ENCODE results near the gene NEK7. TPM values are rescaled to one million over a fixed set of nuclear protein-coding genes. Genes with fewer than 3 reads are reported as not detected.
"Not testable (repeated sequence)": the region's sequence is repeated elsewhere in the genome, so short reads cannot be mapped to it uniquely, and the experiment has no call there.

The NEK7 gene
- total RNA-seq, 4 donors from 2014 or later: 95.7 to 145 (median 132) TPM

- H3K27ac ChIP-seq: no peak overlapping the region
- DNase-seq: no peak
- no peak overlapping the region for H3K4me3 ChIP-seq
- H3K36me3 ChIP-seq: no peaks in the 10 kb centered on the region
- TF ChIP-seq CTCF (IDR thresholded peaks at IDR 0.05) (no peak), POLR2A (IDR thresholded peaks at IDR 0.05) (no peak)
- H3K9me3 ChIP-seq: no peaks in the 10 kb centered on the region
- H3K27me3 ChIP-seq: no peaks in the 10 kb centered on the region
- intact Hi-C loops (cut with DNase I; ENCODE audit: low total_unique reads): no loop called here
- H3K4me1 ChIP-seq: no peaks in the 10 kb centered on the region
These were observed 139.2 kb downstream of the NEK7 start for GRCh38 chr1:198295971-198296370.

- Histone ChIP-seq H3K27ac (no peak overlapping the region), H3K4me3 (no peak overlapping the region), H3K36me3 (no peaks in the 10 kb centered on the region), H3K9me3 (no peaks in the 10 kb centered on the region), H3K27me3 (no peaks in the 10 kb centered on the region), H3K4me1 (no peaks in the 10 kb centered on the region)
- TF ChIP-seq CTCF (IDR thresholded peaks at IDR 0.05): no peak
- no peak for TF ChIP-seq POLR2A (IDR thresholded peaks at IDR 0.05)
- intact Hi-C loops (cut with DNase I; ENCODE audit: low total_unique reads): no loop called here
- DNase-seq: no peak
These were observed 140.5 kb downstream of the NEK7 start for GRCh38 chr1:198297281-198297680.

- H3K36me3 ChIP-seq: no peaks in the 10 kb centered on the region
- H3K9me3 ChIP-seq: no peaks in the 10 kb centered on the region
- intact Hi-C loops (cut with DNase I; ENCODE audit: low total_unique reads): no loop called here
- no peak overlapping the region for H3K4me3 ChIP-seq
- no peak for TF ChIP-seq POLR2A (IDR thresholded peaks at IDR 0.05)
- no peak for TF ChIP-seq CTCF (IDR thresholded peaks at IDR 0.05)
- no peak for DNase-seq
- H3K27me3 ChIP-seq: no peaks in the 10 kb centered on the region
- H3K27ac ChIP-seq: no peak overlapping the region
- H3K4me1 ChIP-seq: no peaks in the 10 kb centered on the region
These were observed 141.8 kb downstream of the NEK7 start for GRCh38 chr1:198298640-198299039.

- no peak for DNase-seq
- no peak for TF ChIP-seq POLR2A (IDR thresholded peaks at IDR 0.05)
- TF ChIP-seq CTCF (IDR thresholded peaks at IDR 0.05): no peak
- Histone ChIP-seq H3K4me3 (no peak overlapping the region), H3K9me3 (no peaks in the 10 kb centered on the region), H3K27ac (no peak overlapping the region), H3K36me3 (no peaks in the 10 kb centered on the region), H3K4me1 (peaks cover 0 to 3% of the 10 kb centered on the region in 2 donors), H3K27me3 (no peaks in the 10 kb centered on the region)
- intact Hi-C loops (cut with DNase I; ENCODE audit: low total_unique reads): no loop called here
These were observed 143.7 kb downstream of the NEK7 start for GRCh38 chr1:198300451-198300850.

GRCh38 chr1:198304431-198304830 lies 147.6 kb downstream of the NEK7 start:
- peaks cover 0 to 3% of the 10 kb centered on the region in 2 donors for H3K4me1 ChIP-seq
- H3K27me3 ChIP-seq: no peaks in the 10 kb centered on the region
- TF ChIP-seq POLR2A (IDR thresholded peaks at IDR 0.05): no peak
- no peak for TF ChIP-seq CTCF (IDR thresholded peaks at IDR 0.05)
- no peak overlapping the region for H3K4me3 ChIP-seq
- H3K27ac ChIP-seq: no peak overlapping the region
- H3K36me3 ChIP-seq: no peaks in the 10 kb centered on the region
- no peaks in the 10 kb centered on the region for H3K9me3 ChIP-seq
- no peak for DNase-seq
- intact Hi-C loops (cut with DNase I; ENCODE audit: low total_unique reads): no loop called here

GRCh38 chr1:198314817-198315216 lies 158.0 kb downstream of the NEK7 start:
- H3K36me3 ChIP-seq; H3K27me3 ChIP-seq; H3K4me3 ChIP-seq; intact Hi-C loops (cut with DNase I; ENCODE audit: low total_unique reads); H3K9me3 ChIP-seq; H3K4me1 ChIP-seq; H3K27ac ChIP-seq: not testable (repeated sequence)
- DNase-seq: peak in 1 of 2 donors; percentile 13

GRCh38 chr1:198315331-198315730 lies 158.5 kb downstream of the NEK7 start:
- H3K27me3 ChIP-seq; H3K27ac ChIP-seq; H3K36me3 ChIP-seq; H3K9me3 ChIP-seq; intact Hi-C loops (cut with DNase I; ENCODE audit: low total_unique reads); H3K4me3 ChIP-seq; H3K4me1 ChIP-seq; DNase-seq: not testable (repeated sequence)

All from uterus (tissue), 4 donors.